GM13976 (cell line): ENCODE data around the gene KLRF2.

ENCODE experiments used
- DNase-seq: peaks from one replicate; pipeline ENCODE4 v3.0.0; 2012; ENCODE audit warnings: low spot score
- CTCF ChIP-seq: IDR thresholded peaks from 2 replicates; pipeline ENCODE4 v1.5.1; 2012; ENCODE audit warnings: borderline replicate concordance, mild to moderate bottlenecking; ENCODE audit not compliant: insufficient read depth; ENCODE audit errors: extremely low read depth, missing control alignments, control extremely low read depth
- in situ Hi-C: fragments of 300-500 bp; cut with MboI; formaldehyde crosslinking; loops from one replicate; pipeline ENCODE4 v1.12.0; 2022; ENCODE audit warnings: low sequenced_read_pairs, mixed read lengths, inconsistent platforms; ENCODE audit not compliant: unreplicated experiment

Gene KLRF2

GRCh38 chr12:9902539-9903228, 21.4 kb downstream of the KLRF2 start:
- in situ Hi-C loops: no loop called here
- no peak for TF ChIP-seq CTCF
- DNase-seq: no peak

GRCh38 chr12:9906873-9907272, 25.6 kb downstream of the KLRF2 start:
- in situ Hi-C loops: no loop called here
- no peak for DNase-seq
- no peak for TF ChIP-seq CTCF

- DNase-seq: no peak
- TF ChIP-seq CTCF: no peak
- in situ Hi-C loops: no loop called here
Observed at GRCh38 chr12:9907769-9908168, 26.5 kb downstream of the KLRF2 start.

GRCh38 chr12:9908350-9908749, 27.1 kb downstream of the KLRF2 start:
- no peak for TF ChIP-seq CTCF
- in situ Hi-C loops: no loop called here
- no peak for DNase-seq

- no peak for DNase-seq
- in situ Hi-C loops: no loop called here
- no peak for TF ChIP-seq CTCF
Observed at GRCh38 chr12:9909724-9910123, 28.4 kb downstream of the KLRF2 start.

- in situ Hi-C loops: no loop called here
- no peak for DNase-seq
- TF ChIP-seq CTCF: no peak
Observed at GRCh38 chr12:9910716-9911421, 29.6 kb downstream of the KLRF2 start.
